ENCODE data around the gene WDR46. TPM values are rescaled to one million over a fixed set of nuclear protein-coding genes. Genes with fewer than 3 reads are reported as not detected.

Gene WDR46
- total RNA-seq, 2 experiments from 2014 or later, result 64.0 to 72.2 TPM

GRCh38 chr6:33317419-33317668, 28.3 kb upstream of the WDR46 start:
- H3K9me3 Mint-ChIP-seq, result no peaks in the 10 kb centered on the region
- H3K4me3 Mint-ChIP-seq, result peak overlapping the region; percentile 97
- H3K4me1 Mint-ChIP-seq (ENCODE audit: low read depth), result peaks cover 69% of the 10 kb centered on the region
- DNase-seq (no peak), ATAC-seq (no peak)
- POLR2A ChIA-PET, result interaction anchor here (1.0 to 4.8 kb wide), 8 partner anchors 19 to 137 kb away, joined by 3 to 42 read pairs (median 4); partner anchors contain the start of genes PFDN6, RGL2, RPS18 and SYNGAP1
- intact Hi-C loops (cut with micrococcal nuclease), result no loop called here
- H3K27ac Mint-ChIP-seq, result peak overlapping the region; percentile 44
- no peak for TF ChIP-seq CTCF (IDR thresholded peaks at IDR 0.05)
- peaks cover 62% of the 10 kb centered on the region for H3K36me3 Mint-ChIP-seq (ENCODE audit: low read depth)
- CTCF ChIA-PET, result interaction anchor here (0.6 to 1.5 kb wide), 6 partner anchors 22 to 290 kb away, joined by 3 to 6 read pairs (median 4); partner anchors contain the start of genes B3GALT4, PFDN6 and WDR46
- H3K27me3 Mint-ChIP-seq, result no peaks in the 10 kb centered on the region

DNA sequence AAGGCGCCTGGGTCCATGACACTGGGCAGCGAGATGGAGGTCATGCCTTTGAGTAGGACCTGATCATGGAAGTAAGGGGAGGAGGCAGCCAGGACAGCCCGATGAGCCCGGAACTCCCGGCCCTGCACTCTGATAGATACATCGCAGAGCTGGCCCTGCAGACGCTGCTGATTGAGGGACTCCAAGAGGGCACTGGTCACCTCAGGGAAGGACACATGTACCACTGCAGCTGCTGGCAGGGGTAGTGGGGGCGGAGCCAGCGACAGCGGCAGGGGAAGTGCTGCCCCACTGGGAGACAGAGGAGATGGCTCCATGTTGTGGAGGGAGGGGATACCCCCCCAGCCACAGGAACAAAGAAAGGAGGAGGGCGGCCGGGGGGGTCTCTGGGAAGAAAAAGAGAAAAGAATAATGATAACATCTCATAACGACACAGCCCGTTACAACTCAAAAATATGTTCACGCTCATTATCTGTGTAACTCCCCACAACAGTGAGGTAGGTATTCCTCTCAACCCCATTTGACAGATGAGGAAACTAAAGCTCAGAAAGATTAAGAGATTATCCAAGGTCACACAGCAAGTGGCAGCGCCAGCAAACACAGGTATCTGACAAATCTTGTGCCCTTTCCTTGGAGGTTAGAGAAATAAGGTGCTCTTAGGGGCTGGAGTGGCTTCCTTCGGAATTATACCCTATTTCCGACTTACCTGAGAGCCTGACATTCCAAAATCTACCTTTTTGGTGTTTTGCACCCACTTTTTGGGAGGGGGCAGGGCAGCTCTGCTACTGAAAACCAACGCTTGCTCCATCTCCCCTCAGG, 27.8 kb upstream of the WDR46 start:
- DNase-seq (no peak), ATAC-seq (no peak)
- Mint-ChIP-seq H3K4me3 (peak overlapping the region; percentile 97), H3K36me3 (ENCODE audit: low read depth) (peaks cover 63% of the 10 kb centered on the region), H3K27ac (peak overlapping the region; percentile 44), H3K27me3 (no peaks in the 10 kb centered on the region), H3K4me1 (ENCODE audit: low read depth) (peaks cover 71% of the 10 kb centered on the region), H3K9me3 (no peaks in the 10 kb centered on the region)
- ChIA-PET CTCF (interaction anchor here (1.1 kb wide), 1 partner anchor 291 kb away, joined by 3 read pairs; no protein-coding TSS in a partner anchor), POLR2A (interaction anchor here (0.8 to 4.8 kb wide), 6 partner anchors 19 to 345 kb away, joined by 3 to 42 read pairs (median 7); partner anchors contain the start of genes PFDN6, RGL2, RPS18 and VPS52)
- no peak for TF ChIP-seq CTCF (IDR thresholded peaks at IDR 0.05)
- intact Hi-C loops (cut with micrococcal nuclease), result no loop called here

DNA sequence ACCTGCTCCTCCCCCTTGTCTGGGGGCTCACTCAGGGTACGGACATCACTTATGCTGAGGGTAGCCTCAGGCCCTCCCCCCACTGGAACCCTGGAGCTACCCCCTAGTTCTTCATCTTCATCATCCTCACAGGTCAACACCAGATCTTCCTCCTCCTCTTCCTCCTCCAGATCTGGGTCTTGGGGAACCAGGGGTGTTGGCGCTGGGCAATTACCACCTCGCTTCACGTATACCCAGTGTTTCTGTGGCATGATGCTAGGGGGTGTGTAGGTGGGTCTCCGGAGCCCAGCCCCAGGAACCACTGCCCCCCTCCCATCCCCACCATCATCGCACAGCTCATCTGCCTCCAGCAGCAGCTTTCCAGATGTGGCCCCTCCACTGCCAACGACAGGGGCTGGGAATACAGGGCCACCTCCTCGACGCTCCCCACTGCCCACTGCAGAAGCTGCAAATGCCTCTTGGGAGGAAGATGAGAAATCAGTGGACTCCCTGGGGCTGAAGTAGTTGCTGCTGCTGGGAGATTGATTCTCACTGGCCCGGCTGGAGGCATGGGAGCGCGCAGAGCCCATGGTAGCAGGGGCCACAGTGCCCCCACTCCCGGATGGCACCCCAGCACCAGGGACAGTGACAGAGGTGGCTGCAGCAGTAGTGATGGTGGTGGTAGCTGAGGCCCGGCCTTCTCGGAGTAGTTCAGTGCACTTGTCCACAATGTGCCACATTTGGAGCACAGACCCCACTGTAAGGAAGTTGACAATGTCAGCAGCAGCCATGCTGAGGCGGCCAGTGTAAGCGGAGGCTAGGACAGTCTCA, 27.0 kb upstream of the WDR46 start:
- POLR2A ChIA-PET, result interaction anchor here (0.8 to 4.8 kb wide), 4 partner anchors 18 to 344 kb away, joined by 3 to 42 read pairs (median 7); partner anchors contain the start of genes RGL2, RPS18 and VPS52
- no peaks in the 10 kb centered on the region for H3K27me3 Mint-ChIP-seq
- no peak for ATAC-seq
- peaks cover 68% of the 10 kb centered on the region for H3K4me1 Mint-ChIP-seq (ENCODE audit: low read depth)
- peak overlapping the region; percentile 71 for H3K27ac Mint-ChIP-seq
- TF ChIP-seq CTCF (IDR thresholded peaks at IDR 0.05), result no peak
- no peaks in the 10 kb centered on the region for H3K9me3 Mint-ChIP-seq
- no peak for DNase-seq
- H3K36me3 Mint-ChIP-seq (ENCODE audit: low read depth), result peaks cover 60% of the 10 kb centered on the region
- CTCF ChIA-PET, result no interaction called here
- intact Hi-C loops (cut with micrococcal nuclease), result no loop called here
- peak overlapping the region; percentile 97 for H3K4me3 Mint-ChIP-seq

DNA sequence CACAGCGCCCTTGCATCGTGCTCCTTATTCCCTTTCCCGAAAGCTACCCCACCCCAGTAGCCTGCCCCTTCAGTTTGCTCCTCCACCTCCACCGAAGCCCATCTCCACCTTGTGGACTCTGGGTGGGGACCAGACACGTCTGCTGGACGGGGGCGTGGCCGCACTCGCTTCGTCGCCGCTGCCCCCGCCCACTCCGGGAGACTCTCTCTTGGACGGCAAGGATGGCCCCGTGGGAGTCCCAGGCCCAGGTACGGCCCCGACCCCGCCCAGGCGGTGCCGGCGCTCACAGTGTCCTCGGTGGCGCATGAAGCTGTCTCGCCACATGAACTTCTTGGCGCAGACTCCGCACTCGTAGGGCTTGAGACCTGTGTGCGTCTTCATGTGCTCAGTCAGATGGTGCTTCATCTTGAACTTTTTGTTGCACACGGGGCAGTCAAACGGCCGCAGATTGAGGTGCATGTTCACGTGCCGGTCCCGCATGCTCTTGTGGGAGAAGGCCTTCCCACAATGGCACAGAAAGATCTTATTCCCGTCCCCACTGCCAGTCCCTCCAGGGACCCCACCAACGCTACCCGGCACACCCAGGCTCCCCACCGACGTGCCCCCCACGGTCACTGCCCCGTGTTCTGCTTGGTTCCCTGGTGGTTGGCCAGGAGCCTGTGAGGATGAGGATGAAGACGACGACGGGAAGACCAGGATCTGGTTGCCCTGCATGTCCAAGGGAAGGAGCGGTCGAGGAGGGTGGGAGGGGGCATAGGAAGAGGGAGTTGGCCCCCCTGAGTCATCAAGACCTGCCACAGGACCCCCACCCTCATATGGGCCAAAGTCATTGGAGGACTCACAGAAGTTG, 26.1 kb upstream of the WDR46 start:
- Mint-ChIP-seq H3K4me3 (peak overlapping the region; percentile 97), H3K4me1 (ENCODE audit: low read depth) (peaks cover 64% of the 10 kb centered on the region), H3K9me3 (no peaks in the 10 kb centered on the region), H3K27me3 (no peaks in the 10 kb centered on the region), H3K27ac (peak overlapping the region; percentile 95), H3K36me3 (ENCODE audit: low read depth) (peaks cover 56% of the 10 kb centered on the region)
- DNase-seq (no peak), ATAC-seq (no peak)
- intact Hi-C loops (cut with micrococcal nuclease), result no loop called here
- ChIA-PET CTCF (no interaction called here), POLR2A (interaction anchor here (4.8 kb wide), 1 partner anchor 17 kb away, joined by 42 read pairs; the partner anchor contains the start of gene RGL2)
- no peak for TF ChIP-seq CTCF (IDR thresholded peaks at IDR 0.05)

Measured in activated CD8-positive, alpha-beta T cell treated with anti-CD3 and anti-CD28 coated beads for 36 hours (primary cell).